LHCN-M2 (cell line): Measurements from ENCODE around the gene IGLON5. TPM values are rescaled to one million over a fixed set of nuclear protein-coding genes. Genes with fewer than 3 reads are reported as not detected.

Source experiments
- DNase-seq: peaks from one replicate; pipeline ENCODE4 v3.0.0-alpha.2; 2012; ENCODE audit warnings: low read depth
- total RNA-seq: library from RNA; depleted of rRNA; stranded (reverse); fragments of >200 nt; gene quantifications from 2 replicates; pipeline ENCODE4 v1.2.3, GENCODE V29; 2014

IGLON5 gene
- total RNA-seq, 1 experiment from 2014 or later, result not detected

GRCh38 chr19:51338563-51339312 is 27.3 kb downstream of the IGLON5 start:
- DNase-seq, result peak; percentile 68

- DNase-seq, result no peak
Observed at GRCh38 chr19:51339313-51339686, 27.9 kb downstream of the IGLON5 start.

GRCh38 chr19:51339687-51340656 is 28.5 kb downstream of the IGLON5 start:
- DNase-seq, result peak; percentile 92

GRCh38 chr19:51341066-51341465 is 29.6 kb downstream of the IGLON5 start:
- no peak for DNase-seq

GRCh38 chr19:51341976-51342580 is 30.6 kb downstream of the IGLON5 start, which contains the start of gene VSIG10L:
VSIG10L (minus strand) TSS chr19:51342139; CDS start chr19:51342124, 15 bp downstream.
- no peak for DNase-seq

GRCh38 chr19:51342631-51343569 is 31.5 kb downstream of the IGLON5 start:
- DNase-seq, result no peak

- DNase-seq, result no peak
Observed at GRCh38 chr19:51345076-51345620, 33.7 kb downstream of the IGLON5 start.

- DNase-seq, result no peak
Observed at GRCh38 chr19:51346742-51347141, 35.3 kb downstream of the IGLON5 start.

GRCh38 chr19:51347209-51347928 is 35.9 kb downstream of the IGLON5 start:
- DNase-seq, result no peak

GRCh38 chr19:51351266-51351990 is 40.0 kb downstream of the IGLON5 start:
- DNase-seq, result no peak

GRCh38 chr19:51352783-51353360 is 41.4 kb downstream of the IGLON5 start:
- no peak for DNase-seq

- DNase-seq, result no peak
Observed at GRCh38 chr19:51354103-51354741, 42.8 kb downstream of the IGLON5 start.

GRCh38 chr19:51354742-51355148 is 43.3 kb downstream of the IGLON5 start:
- no peak for DNase-seq

- no peak for DNase-seq
Observed at GRCh38 chr19:51356159-51356801, 44.8 kb downstream of the IGLON5 start.

- no peak for DNase-seq
Observed at GRCh38 chr19:51357952-51358351, 46.5 kb downstream of the IGLON5 start.

GRCh38 chr19:51359294-51359693 is 47.9 kb downstream of the IGLON5 start:
- peak; percentile 77 for DNase-seq

GRCh38 chr19:51361239-51361638 is 49.8 kb downstream of the IGLON5 start:
- no peak for DNase-seq
